Stomach (tissue), 4 donors: ENCODE data around the gene SIT1.

Source experiments
- CTCF ChIP-seq, 7 experiments: fragments of 450-650 bp in 4 of 7; fragments of 200-600 bp in 3 of 7; sonication (generic) in 3 of 7; IDR thresholded peaks; one replicate each; pipeline ENCODE4 v1.5.1; 2016 to 2019; ENCODE audit warnings: antibody characterized with exemption in 7 of 7, control low read depth in 2 of 7, mild to moderate bottlenecking in 1 of 7
- EP300 ChIP-seq: sonication (generic); formaldehyde crosslinking; IDR thresholded peaks from one replicate; pipeline ENCODE4 v1.6.1; 2017; ENCODE audit warnings: antibody characterized with exemption
- POLR2AphosphoS5 ChIP-seq, 3 donors: sonication (generic); formaldehyde crosslinking; IDR thresholded peaks; one replicate each; pipeline ENCODE4 v1.6.1; 2016; ENCODE audit warnings: antibody characterized with exemption in 3 of 3

- TF ChIP-seq CTCF (IDR thresholded peaks at IDR 0.05) (no peak), POLR2AphosphoS5 (IDR thresholded peaks at IDR 0.05) (no peak), EP300 (no peak)
Observed at GRCh38 chr9:35653611-35654010, 2.9 kb upstream of the SIT1 start.
